Measurements from ENCODE around the gene LOXHD1.

Gene LOXHD1

GRCh38 chr18:46452820-46453219 lies 204.2 kb downstream of the LOXHD1 start:
- no peak for DNase-seq (ENCODE audit: low read depth, low spot score)

GRCh38 chr18:46449499-46449898 lies 207.5 kb downstream of the LOXHD1 start:
- no peak for DNase-seq (ENCODE audit: low read depth, low spot score)

GRCh38 chr18:46449033-46449432 lies 208.0 kb downstream of the LOXHD1 start:
- DNase-seq (ENCODE audit: low read depth, low spot score): no peak

- no peak for DNase-seq (ENCODE audit: low read depth, low spot score)
Measured at GRCh38 chr18:46448347-46448746, 208.7 kb downstream of the LOXHD1 start.

- DNase-seq (ENCODE audit: low read depth, low spot score): no peak
Measured at GRCh38 chr18:46447792-46448191, 209.2 kb downstream of the LOXHD1 start.

- no peak for DNase-seq (ENCODE audit: low read depth, low spot score)
Measured at GRCh38 chr18:46447323-46447722, 209.7 kb downstream of the LOXHD1 start.

- DNase-seq (ENCODE audit: low read depth, low spot score): no peak
Measured at GRCh38 chr18:46445522-46446313, 211.3 kb downstream of the LOXHD1 start.

- DNase-seq (ENCODE audit: low read depth, low spot score): no peak
Measured at GRCh38 chr18:46439037-46439436, 218.0 kb downstream of the LOXHD1 start.

- DNase-seq (ENCODE audit: low read depth, low spot score): no peak
Measured at GRCh38 chr18:46437061-46437460, 220.0 kb downstream of the LOXHD1 start.

GRCh38 chr18:46436621-46437020 lies 220.4 kb downstream of the LOXHD1 start:
- DNase-seq (ENCODE audit: low read depth, low spot score): no peak

GRCh38 chr18:46435031-46435430 lies 222.0 kb downstream of the LOXHD1 start:
- no peak for DNase-seq (ENCODE audit: low read depth, low spot score)

- DNase-seq (ENCODE audit: low read depth, low spot score): no peak
Measured at GRCh38 chr18:46434629-46435028, 222.4 kb downstream of the LOXHD1 start.

GRCh38 chr18:46433121-46433826 lies 223.7 kb downstream of the LOXHD1 start:
- no peak for DNase-seq (ENCODE audit: low read depth, low spot score)

- no peak for DNase-seq (ENCODE audit: low read depth, low spot score)
Measured at GRCh38 chr18:46431522-46432171, 225.4 kb downstream of the LOXHD1 start.

- no peak for DNase-seq (ENCODE audit: low read depth, low spot score)
Measured at GRCh38 chr18:46429649-46430224, 227.3 kb downstream of the LOXHD1 start.

- no peak for DNase-seq (ENCODE audit: low read depth, low spot score)
Measured at GRCh38 chr18:46429130-46429529, 227.9 kb downstream of the LOXHD1 start.

GRCh38 chr18:46428368-46428767 lies 228.7 kb downstream of the LOXHD1 start:
- DNase-seq (ENCODE audit: low read depth, low spot score): no peak

- no peak for DNase-seq (ENCODE audit: low read depth, low spot score)
Measured at GRCh38 chr18:46427216-46427995, 229.6 kb downstream of the LOXHD1 start.

All from iPS DF 19.7 (cell line).